Esophagus muscularis mucosa (tissue), 4 donors: ENCODE results near the gene PALS2. TPM values are rescaled to one million over a fixed set of nuclear protein-coding genes. Genes with fewer than 3 reads are reported as not detected.

Experiments
- DNase-seq: peaks from one replicate; pipeline ENCODE4 v3.0.0-alpha.2; 2017; ENCODE audit errors: extremely low spot score
- H3K27ac ChIP-seq, 4 donors: fragments of 200-600 bp; sonication (generic); replicated peaks in 1 of 4; 1 replicate in 3 of 4; 2 replicates in 1 of 4; pipeline ENCODE4 v1.5.1; 2016 to 2019; ENCODE audit warnings: mild to moderate bottlenecking in 1 of 4
- H3K27me3 ChIP-seq, 4 donors: fragments of 200-600 bp; sonication (generic); one replicate each; pipeline versions ENCODE4 v1.5.1 to v1.6.0; 2016 to 2019
- H3K36me3 ChIP-seq, 4 donors: fragments of 200-600 bp; sonication (generic); one replicate each; pipeline ENCODE4 v1.5.1; 2016 to 2019
- H3K4me1 ChIP-seq, 4 donors: fragments of 200-600 bp; sonication (generic); one replicate each; pipeline ENCODE4 v1.5.1; 2016 to 2019
- H3K4me3 ChIP-seq, 4 donors: fragments of 200-600 bp; sonication (generic); 1 replicate in 2 of 4; 2 replicates in 2 of 4; pipeline ENCODE4 v1.5.1; 2016 to 2019; ENCODE audit warnings: mild to moderate bottlenecking in 4 of 4, moderate library complexity in 1 of 4
- H3K9me3 ChIP-seq, 4 donors: fragments of 200-600 bp; sonication (generic); 1 replicate in 3 of 4; 2 replicates in 1 of 4; pipeline ENCODE4 v1.5.1; 2016 to 2019
- EP300 ChIP-seq: sonication (generic); formaldehyde crosslinking; IDR thresholded peaks from one replicate; pipeline ENCODE4 v1.6.1; 2017; ENCODE audit warnings: antibody characterized with exemption
- POLR2A ChIP-seq: fragments of 450-650 bp; IDR thresholded peaks from one replicate; pipeline ENCODE4 v1.6.1; 2017; ENCODE audit warnings: antibody characterized with exemption, moderate library complexity, mild to moderate bottlenecking, low read depth
- POLR2AphosphoS5 ChIP-seq, 2 donors: sonication (generic); formaldehyde crosslinking; IDR thresholded peaks; one replicate each; pipeline ENCODE4 v1.6.1; 2017; ENCODE audit warnings: antibody characterized with exemption in 2 of 2
- WGBS: methylation state at CpG from one replicate; pipeline ENCODE4 v1.1.5; 2018; 5-methylcytosine and 5-hydroxymethylcytosine counted together
- intact Hi-C: fragments of 100-400 bp; cut with DNase I; formaldehyde crosslinking; loops from one replicate; pipeline ENCODE4 v1.15.1; 2023
- total RNA-seq, 4 donors: library from RNA; depleted of rRNA; stranded (reverse); fragments of >200 nt; gene quantifications; one replicate each; pipeline versions ENCODE4 v1.1.0 to v1.2.1, GENCODE V29; 2016
- TF ChIP-seq, protein P1 (sequence below), 3 experiments: fragments of 200-600 bp in 2 of 3; fragments of 450-650 bp in 1 of 3; sonication (generic) in 2 of 3; IDR thresholded peaks; one replicate each; pipeline ENCODE4 v1.5.1; 2017 to 2019; ENCODE audit warnings: antibody characterized with exemption in 3 of 3, mild to moderate bottlenecking in 2 of 3, moderate library complexity in 1 of 3

The PALS2 gene
- total RNA-seq, 4 donors from 2014 or later, result 9.0 to 16.3 (median 12.4) TPM

DNA sequence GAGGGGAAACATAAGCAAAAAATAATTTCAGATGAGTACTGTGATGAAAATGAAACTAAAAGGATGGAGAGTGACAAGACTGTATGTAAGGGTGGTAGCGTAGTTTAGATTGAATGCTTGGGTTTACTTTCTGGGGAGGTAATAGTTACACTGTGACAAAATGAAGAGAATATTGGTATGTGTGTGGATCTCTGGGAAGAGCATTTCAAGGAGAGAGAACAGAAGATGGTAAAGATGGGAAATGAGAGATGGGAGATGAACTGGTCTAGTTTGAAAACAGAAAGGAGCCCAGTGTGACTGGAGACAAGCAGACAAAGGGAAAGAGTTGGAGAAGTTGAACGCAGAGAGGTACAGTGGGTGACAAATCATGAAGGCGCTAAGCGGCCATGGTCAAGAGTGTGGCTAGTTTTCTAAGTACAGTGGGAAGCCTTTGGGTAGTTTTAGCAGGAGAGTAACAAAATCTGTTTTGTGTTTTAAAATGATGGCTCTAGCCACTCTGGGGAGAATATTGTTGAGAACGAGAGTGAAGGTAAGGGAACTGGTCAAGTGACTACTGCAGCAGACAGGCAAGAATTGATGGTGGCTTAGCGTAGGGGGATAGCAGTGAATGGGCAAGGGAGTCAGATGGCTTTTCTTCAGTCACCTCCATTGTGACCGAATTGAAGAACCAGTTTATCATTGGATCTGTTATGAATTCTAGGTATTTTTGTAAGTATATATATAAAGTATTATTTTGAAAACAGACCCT, 22.6 kb downstream of the PALS2 start:
- no peak for DNase-seq
- no peak for TF ChIP-seq EP300
- TF ChIP-seq, protein P1, sequence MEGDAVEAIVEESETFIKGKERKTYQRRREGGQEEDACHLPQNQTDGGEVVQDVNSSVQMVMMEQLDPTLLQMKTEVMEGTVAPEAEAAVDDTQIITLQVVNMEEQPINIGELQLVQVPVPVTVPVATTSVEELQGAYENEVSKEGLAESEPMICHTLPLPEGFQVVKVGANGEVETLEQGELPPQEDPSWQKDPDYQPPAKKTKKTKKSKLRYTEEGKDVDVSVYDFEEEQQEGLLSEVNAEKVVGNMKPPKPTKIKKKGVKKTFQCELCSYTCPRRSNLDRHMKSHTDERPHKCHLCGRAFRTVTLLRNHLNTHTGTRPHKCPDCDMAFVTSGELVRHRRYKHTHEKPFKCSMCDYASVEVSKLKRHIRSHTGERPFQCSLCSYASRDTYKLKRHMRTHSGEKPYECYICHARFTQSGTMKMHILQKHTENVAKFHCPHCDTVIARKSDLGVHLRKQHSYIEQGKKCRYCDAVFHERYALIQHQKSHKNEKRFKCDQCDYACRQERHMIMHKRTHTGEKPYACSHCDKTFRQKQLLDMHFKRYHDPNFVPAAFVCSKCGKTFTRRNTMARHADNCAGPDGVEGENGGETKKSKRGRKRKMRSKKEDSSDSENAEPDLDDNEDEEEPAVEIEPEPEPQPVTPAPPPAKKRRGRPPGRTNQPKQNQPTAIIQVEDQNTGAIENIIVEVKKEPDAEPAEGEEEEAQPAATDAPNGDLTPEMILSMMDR (IDR thresholded peaks at IDR 0.05), result no peak
- no peak for TF ChIP-seq POLR2AphosphoS5 (IDR thresholded peaks at IDR 0.05)
- TF ChIP-seq POLR2A, result no peak
- intact Hi-C loops, result no loop called here
- Histone ChIP-seq H3K36me3 (no peaks in the 10 kb centered on the region), H3K4me3 (peak overlapping the region in 1 of 4 donors; percentile 18), H3K9me3 (no peaks in the 10 kb centered on the region), H3K27me3 (no peaks in the 10 kb centered on the region), H3K4me1 (no peaks in the 10 kb centered on the region), H3K27ac (no peak overlapping the region)
- 95% methylated on average over 7 of the region's 7 CpGs for WGBS

GRCh38 chr7:24597014-24597413, 23.8 kb downstream of the PALS2 start:
- Histone ChIP-seq H3K9me3 (no peaks in the 10 kb centered on the region), H3K27me3 (no peaks in the 10 kb centered on the region), H3K4me1 (no peaks in the 10 kb centered on the region), H3K36me3 (no peaks in the 10 kb centered on the region), H3K4me3 (no peak overlapping the region), H3K27ac (no peak overlapping the region)
- intact Hi-C loops, result no loop called here
- DNase-seq, result no peak
- no peak for TF ChIP-seq EP300
- TF ChIP-seq, protein P1 (IDR thresholded peaks at IDR 0.05), result no peak
- no peak for TF ChIP-seq POLR2AphosphoS5 (IDR thresholded peaks at IDR 0.05)
- no peak for TF ChIP-seq POLR2A
- 94% methylated on average over 3 of the region's 3 CpGs for WGBS

DNA sequence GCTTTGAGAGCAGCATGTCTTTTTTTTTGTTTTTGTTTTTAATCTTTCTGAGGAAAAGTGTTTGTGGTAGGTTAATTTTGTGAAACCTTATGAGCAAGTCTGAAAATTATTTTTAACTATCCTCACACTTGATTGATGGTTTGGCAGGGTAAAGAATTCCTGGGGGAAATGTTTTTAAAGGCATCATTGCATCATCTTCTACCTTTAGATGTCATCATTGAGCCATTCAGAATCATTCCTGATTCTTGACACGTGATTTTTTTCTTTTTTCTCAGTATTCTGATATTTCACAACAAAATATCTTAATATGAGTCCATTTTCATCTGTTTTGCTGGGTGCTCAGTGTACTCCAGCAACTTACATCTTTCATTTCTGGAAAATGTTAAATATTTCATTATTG, 28.3 kb downstream of the PALS2 start:
- Histone ChIP-seq H3K9me3 (no peaks in the 10 kb centered on the region), H3K4me3 (no peak overlapping the region), H3K27me3 (no peaks in the 10 kb centered on the region), H3K36me3 (no peaks in the 10 kb centered on the region), H3K27ac (no peak overlapping the region), H3K4me1 (no peaks in the 10 kb centered on the region)
- WGBS, result 89% methylated on average over 1 of the region's 1 CpG
- intact Hi-C loops, result no loop called here
- DNase-seq, result no peak
- TF ChIP-seq POLR2A (no peak), POLR2AphosphoS5 (IDR thresholded peaks at IDR 0.05) (no peak), EP300 (no peak)
- TF ChIP-seq, protein P1 (IDR thresholded peaks at IDR 0.05), result no peak

DNA sequence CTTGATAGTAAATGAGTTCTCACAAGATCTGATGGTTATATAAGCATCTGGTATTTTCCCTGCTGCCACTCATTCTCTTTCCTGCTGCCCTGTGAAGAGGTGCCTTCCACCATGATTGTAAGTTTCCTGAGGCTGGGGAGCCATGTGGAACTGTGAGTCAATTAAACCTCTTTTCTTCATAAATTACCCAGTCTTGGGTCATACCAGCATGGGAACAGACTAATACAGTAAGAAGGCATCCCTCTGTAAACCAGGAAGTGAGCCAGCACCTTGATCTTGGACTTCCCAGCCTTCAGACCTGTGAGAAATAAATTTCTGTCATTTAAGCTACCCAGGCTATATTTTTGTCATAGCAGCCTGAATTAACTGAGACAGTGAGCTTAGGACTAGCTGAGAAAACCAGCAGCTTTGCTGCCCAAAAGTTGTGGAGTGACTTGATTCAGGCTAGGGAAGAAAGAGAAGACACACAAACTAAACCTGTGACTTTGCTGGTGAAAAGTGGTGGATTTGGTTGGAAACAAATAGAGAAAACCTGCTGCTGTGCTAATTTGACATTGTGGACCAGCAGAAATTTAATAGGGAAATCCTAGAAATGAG, 29.7 kb downstream of the PALS2 start:
- Histone ChIP-seq H3K9me3 (no peaks in the 10 kb centered on the region), H3K27me3 (no peaks in the 10 kb centered on the region), H3K36me3 (no peaks in the 10 kb centered on the region), H3K4me3 (no peak overlapping the region), H3K27ac (no peak overlapping the region), H3K4me1 (no peaks in the 10 kb centered on the region)
- intact Hi-C loops, result no loop called here
- DNase-seq, result no peak
- TF ChIP-seq POLR2A (no peak), EP300 (no peak), POLR2AphosphoS5 (IDR thresholded peaks at IDR 0.05) (no peak)
- TF ChIP-seq, protein P1 (IDR thresholded peaks at IDR 0.05), result no peak
